GM19397 (cell line): ENCODE data around the gene LARGE1.

ENCODE experiments used
- ATAC-seq: cut with Tn5 transposase; IDR thresholded peaks from one replicate; pipeline ENCODE4 v1.9.1; 2021; ENCODE audit warnings: mild to moderate bottlenecking, moderate library complexity; ENCODE audit not compliant: unreplicated experiment

The LARGE1 gene

DNA sequence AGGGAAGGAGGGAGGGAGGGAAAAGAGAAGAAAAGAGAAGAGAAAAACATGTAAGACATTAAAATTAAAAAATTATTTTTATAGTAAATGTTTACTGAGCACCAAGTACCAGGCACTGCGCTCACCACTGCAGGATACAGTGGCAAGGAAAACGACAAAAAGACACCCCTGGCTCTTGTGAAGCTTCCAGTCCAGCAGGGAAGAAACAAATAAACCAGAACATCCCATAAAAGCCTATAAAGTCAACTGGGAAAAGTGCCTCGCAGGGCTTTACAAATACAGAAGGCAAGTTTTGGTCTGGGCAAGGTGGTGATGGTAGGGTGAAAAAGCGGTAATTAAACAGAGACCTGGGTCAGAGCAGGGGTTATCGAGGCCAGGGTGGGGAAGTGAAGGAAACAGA, 33.6 kb downstream of the LARGE1 start:
- ATAC-seq = no peak

DNA sequence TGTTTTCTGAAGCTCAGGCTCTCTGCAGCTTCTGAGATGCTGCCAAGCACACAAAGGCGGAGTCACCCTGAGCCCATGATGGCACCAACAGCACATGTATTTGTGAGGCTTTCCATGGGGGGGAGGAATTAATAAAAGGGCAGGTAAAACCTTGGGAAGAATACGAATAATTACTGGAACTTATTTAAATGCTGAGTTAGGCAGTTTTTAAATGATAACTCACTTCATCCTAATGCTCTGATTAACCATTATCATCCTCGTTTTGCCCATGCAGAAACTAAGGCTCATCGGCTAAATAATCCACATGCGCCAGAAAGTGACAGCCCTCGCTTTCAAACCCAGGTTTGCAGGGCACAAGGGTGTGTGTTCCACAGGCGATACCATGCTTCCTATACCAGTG, 35.4 kb downstream of the LARGE1 start:
- no peak for ATAC-seq

DNA sequence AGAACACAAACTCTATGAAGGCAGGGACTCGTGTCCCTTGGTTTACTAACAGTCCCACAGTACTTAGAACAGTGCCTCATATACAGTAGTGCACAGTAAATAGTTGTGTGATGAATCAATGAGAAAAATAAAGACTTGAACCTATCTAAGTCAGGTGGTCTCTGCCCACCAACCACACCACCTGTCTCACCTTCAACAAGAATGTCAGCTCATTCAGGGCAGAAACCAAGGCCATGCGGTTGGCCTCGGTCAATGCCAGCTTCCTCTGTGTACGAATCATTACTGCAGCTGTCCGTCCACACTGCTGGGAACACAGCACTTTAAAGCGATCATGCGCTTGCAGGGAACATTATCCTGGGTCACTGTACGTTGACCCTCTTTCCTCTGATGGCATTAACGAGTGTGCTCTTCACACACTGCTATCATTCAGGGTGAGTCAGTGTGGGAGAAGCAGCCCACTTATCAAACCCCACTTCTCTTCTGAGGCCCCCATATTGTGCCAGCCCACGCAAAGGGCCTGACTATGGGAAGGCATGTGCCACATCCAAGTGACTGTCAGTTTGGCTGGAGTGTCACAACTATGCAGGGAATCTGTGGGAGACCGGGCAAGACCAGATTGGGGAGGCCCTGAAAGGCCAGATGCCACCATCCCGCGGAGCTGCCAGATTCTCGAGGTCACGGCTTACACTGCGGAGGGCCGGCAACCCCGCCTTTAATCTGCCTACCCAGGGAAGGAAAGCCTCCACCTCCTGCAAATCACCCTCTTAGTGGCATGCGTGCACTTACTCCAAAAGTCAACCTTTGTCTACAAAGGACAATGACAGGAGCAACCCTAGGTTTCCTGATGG, 36.1 kb downstream of the LARGE1 start:
- ATAC-seq = no peak

DNA sequence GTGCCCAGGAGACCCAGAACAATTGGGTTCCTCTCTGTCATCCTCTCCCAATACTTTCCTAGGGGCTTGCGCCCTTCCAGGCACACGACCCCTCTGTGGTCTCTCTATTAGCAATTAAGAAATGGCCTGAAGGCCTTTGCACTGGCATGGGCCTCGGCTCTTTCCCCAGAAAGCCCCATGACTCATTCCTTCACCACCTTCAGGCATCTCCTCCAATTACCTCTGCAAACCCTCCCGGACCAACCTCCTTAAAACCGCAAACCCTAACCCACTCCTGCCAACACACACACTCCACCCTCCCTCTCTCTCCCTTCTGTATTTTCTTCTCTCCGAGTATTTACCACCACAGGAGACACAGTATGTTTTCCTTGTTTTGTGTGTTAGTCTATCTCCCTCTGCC, 36.7 kb downstream of the LARGE1 start:
- ATAC-seq = no peak

DNA sequence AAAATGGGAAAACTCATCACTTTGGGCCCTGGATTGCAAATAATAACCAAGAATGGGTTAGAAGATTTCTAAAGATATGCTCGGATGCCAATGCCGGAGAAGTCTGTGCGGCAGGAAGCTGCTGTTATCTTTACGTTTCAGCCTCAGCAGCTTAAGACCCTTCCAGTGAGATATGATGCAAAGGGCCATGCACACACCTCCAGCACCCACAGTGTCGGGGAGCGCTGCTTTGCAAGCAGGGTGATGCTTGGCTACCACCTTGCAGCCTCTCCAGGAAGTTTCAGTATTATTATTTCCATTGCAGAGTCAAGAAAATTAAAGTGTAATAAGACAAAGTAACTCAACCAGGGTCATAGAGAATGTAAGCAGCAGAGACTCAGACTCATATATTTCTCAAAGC, 37.3 kb downstream of the LARGE1 start:
- no peak for ATAC-seq

DNA sequence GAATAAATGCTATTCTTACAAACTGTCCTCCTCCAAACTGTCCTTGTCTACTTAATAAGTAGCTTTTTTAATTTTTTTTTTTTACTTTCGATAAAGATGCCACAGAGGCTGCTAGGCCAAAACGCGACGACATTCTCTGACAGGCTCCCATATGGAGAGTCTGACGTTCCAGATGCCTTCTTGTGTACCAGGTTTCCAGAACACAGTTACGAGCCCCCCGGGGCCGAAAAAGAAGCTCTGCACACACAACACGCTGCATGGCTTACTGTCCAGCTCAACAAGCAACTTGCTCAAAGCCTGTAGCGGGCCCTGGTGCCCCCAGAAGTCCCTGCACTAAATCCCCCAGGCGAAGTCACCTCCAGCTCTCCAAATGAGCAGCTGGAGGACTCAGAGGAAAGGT, 39.3 kb downstream of the LARGE1 start:
- ATAC-seq = no peak

GRCh38 chr22:33879796-33880195, 40.5 kb downstream of the LARGE1 start:
- ATAC-seq = no peak

- no peak for ATAC-seq
These were observed 45.0 kb downstream of the LARGE1 start for GRCh38 chr22:33875316-33875715.

DNA sequence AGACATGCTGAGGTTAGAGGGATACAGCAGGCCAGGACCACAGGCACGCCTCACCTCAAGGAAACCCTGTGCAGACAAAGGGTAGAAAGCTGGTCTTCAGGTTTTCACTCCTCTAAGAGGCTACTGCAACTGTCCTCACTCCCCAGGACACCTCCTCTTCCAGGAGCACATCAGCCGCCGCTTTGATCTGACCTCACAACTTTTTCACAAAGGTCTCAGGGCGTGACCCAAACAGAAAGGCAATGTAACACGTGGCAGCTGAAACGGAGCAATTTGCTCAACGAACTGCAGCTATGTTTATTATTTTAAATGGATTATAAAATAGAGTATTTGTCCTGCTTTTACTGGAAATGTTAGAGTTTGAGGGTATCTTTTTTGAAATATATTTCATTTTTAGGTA, 46.1 kb downstream of the LARGE1 start:
- no peak for ATAC-seq

GRCh38 chr22:33873666-33874065, 46.6 kb downstream of the LARGE1 start:
- ATAC-seq = no peak

GRCh38 chr22:33873186-33873585, 47.1 kb downstream of the LARGE1 start:
- no peak for ATAC-seq

DNA sequence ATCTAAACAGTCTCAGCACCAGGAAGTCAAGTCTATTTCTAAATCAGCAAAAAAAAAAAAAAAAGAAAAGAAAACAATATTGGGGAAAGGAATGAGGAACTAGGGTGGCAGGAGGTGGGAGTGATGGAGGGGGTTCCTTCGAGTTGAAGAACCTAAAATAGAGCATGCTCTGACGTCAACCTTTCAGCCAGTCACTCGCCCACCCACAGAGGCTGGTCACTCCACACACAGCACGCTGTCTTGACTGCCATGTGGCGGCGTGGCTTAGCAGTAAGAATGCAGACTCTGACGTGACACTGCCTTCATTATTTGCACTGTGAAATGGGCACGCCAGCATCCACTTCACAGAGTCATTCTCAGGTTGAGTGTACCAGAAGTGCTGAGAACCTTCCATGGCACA, 48.3 kb downstream of the LARGE1 start:
- no peak for ATAC-seq

GRCh38 chr22:33869946-33870345, 50.3 kb downstream of the LARGE1 start:
- no peak for ATAC-seq

GRCh38 chr22:33867971-33868370, 52.3 kb downstream of the LARGE1 start:
- no peak for ATAC-seq

DNA sequence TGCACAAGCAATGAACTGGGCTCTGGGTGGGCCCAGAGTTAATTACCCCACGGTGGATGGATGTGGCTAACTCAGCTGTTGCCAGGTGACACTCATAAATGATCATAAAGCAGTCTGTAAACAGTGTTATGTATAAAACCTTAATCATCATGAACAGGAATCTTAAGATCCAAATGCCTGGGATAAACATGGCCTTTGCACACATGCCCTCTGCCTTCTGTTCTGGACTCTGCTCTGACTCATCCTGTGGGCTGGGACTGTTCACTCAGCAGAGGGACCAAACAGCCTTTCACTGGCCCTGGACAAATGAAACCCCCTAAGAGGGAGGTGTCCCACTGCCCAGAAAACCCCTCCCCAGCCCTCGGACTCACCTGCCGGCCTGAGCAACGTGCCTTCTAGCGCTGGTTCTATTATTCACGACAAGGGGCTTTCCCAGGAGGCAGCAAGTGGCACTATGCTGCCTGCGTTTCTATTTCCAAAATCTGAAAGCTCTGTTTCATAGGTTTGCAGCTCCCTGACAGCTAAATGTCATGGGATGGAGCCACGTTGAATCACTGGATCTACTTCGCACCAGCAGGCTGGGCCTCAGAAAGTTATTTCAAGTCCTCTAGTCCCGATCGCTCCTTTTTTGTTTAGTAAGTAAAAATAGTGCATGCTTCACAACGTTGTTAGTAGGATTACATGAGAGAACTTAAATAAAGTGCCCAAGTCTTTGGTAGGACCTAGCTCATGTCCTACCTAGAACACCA, 53.0 kb downstream of the LARGE1 start:
- ATAC-seq = no peak

GRCh38 chr22:33866511-33866910, 53.8 kb downstream of the LARGE1 start:
- no peak for ATAC-seq

DNA sequence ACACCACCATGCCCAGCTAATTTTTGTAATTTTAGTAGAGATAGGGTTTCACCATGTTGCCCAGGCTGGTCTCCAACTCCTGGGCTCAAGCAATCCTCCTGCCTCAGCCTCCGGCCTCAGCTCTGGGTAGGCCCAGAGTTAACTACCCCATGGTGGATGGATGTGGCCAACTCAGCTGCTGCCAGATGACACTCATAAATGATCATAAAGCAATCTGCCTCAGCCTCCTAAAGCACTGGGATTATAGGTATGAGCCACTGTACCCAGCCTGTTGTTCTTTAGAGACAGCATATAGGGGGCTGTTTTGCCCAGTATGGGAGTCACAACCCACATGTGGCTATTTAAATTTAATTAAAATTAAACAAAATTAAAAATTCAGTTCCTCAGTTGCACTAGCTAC, 54.3 kb downstream of the LARGE1 start:
- no peak for ATAC-seq

DNA sequence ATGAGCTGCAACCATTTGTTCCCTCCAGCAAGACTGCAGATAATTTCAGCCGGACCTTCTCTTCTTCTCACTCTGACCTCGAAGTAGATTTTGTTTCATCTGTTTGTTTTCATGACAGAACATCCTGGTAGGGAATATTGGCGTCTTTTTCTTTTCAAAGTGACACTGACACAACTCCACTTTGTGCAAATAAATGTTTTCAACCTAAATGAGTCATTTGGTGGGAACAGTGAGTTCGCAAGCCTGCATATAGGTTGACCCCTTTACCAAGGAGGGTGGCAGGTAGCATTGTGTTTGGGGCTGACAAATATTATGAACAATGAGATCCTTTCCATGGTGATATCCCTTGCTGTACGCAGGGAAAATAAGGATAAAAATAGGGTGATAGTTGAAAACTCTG, 55.0 kb downstream of the LARGE1 start:
- ATAC-seq = no peak

- ATAC-seq = no peak
These were observed 55.5 kb downstream of the LARGE1 start for GRCh38 chr22:33864723-33865130.

GRCh38 chr22:33861216-33861875, 58.9 kb downstream of the LARGE1 start:
- ATAC-seq = no peak

DNA sequence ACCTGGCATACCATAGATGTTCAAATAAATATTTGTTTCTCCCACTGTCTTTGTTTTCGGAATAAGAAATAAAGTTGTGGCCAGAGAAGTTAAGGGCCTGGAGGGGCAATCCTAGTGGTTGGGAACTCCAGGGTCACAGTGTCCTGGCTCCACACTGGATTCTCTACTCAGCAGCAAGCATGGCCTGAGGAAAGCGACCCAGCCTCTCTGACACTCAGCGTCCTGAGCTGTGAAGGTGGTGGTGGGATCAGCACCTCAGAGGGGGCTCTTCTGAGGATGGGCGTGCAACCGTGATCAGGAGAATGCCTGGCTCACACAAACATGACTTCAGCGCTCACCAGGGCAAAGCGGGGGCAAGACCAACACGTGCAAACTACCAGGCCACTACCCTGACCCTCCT, 59.9 kb downstream of the LARGE1 start:
- ATAC-seq = no peak

GRCh38 chr22:33859311-33859710, 61.0 kb downstream of the LARGE1 start:
- ATAC-seq = no peak
